ENCODE measurements around the gene PTPRM.

GRCh38 chr18:7908681-7909299 is 341.7 kb downstream of the PTPRM start:
- TF ChIP-seq, protein P1, sequence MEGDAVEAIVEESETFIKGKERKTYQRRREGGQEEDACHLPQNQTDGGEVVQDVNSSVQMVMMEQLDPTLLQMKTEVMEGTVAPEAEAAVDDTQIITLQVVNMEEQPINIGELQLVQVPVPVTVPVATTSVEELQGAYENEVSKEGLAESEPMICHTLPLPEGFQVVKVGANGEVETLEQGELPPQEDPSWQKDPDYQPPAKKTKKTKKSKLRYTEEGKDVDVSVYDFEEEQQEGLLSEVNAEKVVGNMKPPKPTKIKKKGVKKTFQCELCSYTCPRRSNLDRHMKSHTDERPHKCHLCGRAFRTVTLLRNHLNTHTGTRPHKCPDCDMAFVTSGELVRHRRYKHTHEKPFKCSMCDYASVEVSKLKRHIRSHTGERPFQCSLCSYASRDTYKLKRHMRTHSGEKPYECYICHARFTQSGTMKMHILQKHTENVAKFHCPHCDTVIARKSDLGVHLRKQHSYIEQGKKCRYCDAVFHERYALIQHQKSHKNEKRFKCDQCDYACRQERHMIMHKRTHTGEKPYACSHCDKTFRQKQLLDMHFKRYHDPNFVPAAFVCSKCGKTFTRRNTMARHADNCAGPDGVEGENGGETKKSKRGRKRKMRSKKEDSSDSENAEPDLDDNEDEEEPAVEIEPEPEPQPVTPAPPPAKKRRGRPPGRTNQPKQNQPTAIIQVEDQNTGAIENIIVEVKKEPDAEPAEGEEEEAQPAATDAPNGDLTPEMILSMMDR (IDR thresholded peaks at IDR 0.05), result no peak
- TF ChIP-seq EZH2phosphoT487 (IDR thresholded peaks at IDR 0.05), result no peak

Measured in neural progenitor cell (in vitro differentiated cells).